Trophoblast cell (in vitro differentiated cells and primary cell): ENCODE results near the gene TMEM259.

ENCODE experiments used
- DNase-seq, 2 donors: peaks; one replicate each; pipeline ENCODE4 v3.0.0-alpha.2; 2016
- H2AFZ ChIP-seq: 2 replicates; pipeline ENCODE4 v1.6.1; 2013; ENCODE audit warnings: low read length, moderate library complexity, mild to moderate bottlenecking; ENCODE audit not compliant: insufficient read depth, poor library complexity
- H2AK5ac ChIP-seq: 2 replicates; pipeline ENCODE4 v1.6.1; 2013; ENCODE audit warnings: mild to moderate bottlenecking, low read length
- H2BK120ac ChIP-seq: 2 replicates; pipeline ENCODE4 v1.6.1; 2013; ENCODE audit warnings: low read length, mild to moderate bottlenecking, moderate library complexity; ENCODE audit not compliant: insufficient read depth, poor library complexity
- H2BK12ac ChIP-seq: 2 replicates; pipeline ENCODE4 v1.6.1; 2013; ENCODE audit warnings: mild to moderate bottlenecking, low read length, moderate library complexity
- H2BK5ac ChIP-seq: 2 replicates; pipeline ENCODE4 v1.6.1; 2013; ENCODE audit warnings: low read length, low read depth, moderate library complexity, mild to moderate bottlenecking; ENCODE audit not compliant: poor library complexity
- H3K14ac ChIP-seq: 2 replicates; pipeline ENCODE4 v1.6.1; 2013; ENCODE audit warnings: mild to moderate bottlenecking, low read length
- H3K18ac ChIP-seq: 2 replicates; pipeline ENCODE4 v1.6.1; 2013; ENCODE audit warnings: mild to moderate bottlenecking, low read length
- H3K23ac ChIP-seq: 2 replicates; pipeline ENCODE4 v1.6.1; 2013; ENCODE audit warnings: low read length
- H3K27ac ChIP-seq: 2 replicates; pipeline ENCODE4 v1.5.1; 2013; ENCODE audit warnings: low read depth, mild to moderate bottlenecking, inconsistent platforms, low read length, moderate library complexity
- H3K27me3 ChIP-seq: 2 replicates; pipeline ENCODE4 v1.6.1; 2013; ENCODE audit warnings: inconsistent platforms, mild to moderate bottlenecking, low read length, moderate library complexity; ENCODE audit not compliant: insufficient read depth
- H3K36me3 ChIP-seq, 2 experiments: 1 replicate in 1 of 2; 2 replicates in 1 of 2; pipeline ENCODE4 v1.6.1; 2013; ENCODE audit warnings: low read length in 2 of 2, mild to moderate bottlenecking in 2 of 2, moderate library complexity in 1 of 2; ENCODE audit not compliant: insufficient read depth in 2 of 2, control insufficient read depth in 1 of 2
- H3K4ac ChIP-seq: 2 replicates; pipeline ENCODE4 v1.6.1; 2013; ENCODE audit warnings: low read depth, mild to moderate bottlenecking, low read length, moderate library complexity
- H3K4me1 ChIP-seq, 2 experiments: 1 replicate in 1 of 2; 2 replicates in 1 of 2; pipeline ENCODE4 v1.6.1; 2013; ENCODE audit warnings: low read length in 2 of 2, mild to moderate bottlenecking in 2 of 2, moderate library complexity in 1 of 2; ENCODE audit not compliant: insufficient read depth in 2 of 2, control insufficient read depth in 1 of 2
- H3K4me2 ChIP-seq: 2 replicates; pipeline ENCODE4 v1.6.1; 2013; ENCODE audit warnings: inconsistent platforms, mild to moderate bottlenecking, low read length, moderate library complexity
- H3K4me3 ChIP-seq: 2 replicates; pipeline ENCODE4 v1.5.1; 2013; ENCODE audit warnings: mild to moderate bottlenecking, low read depth, low read length, inconsistent platforms
- H3K79me1 ChIP-seq: one replicate; pipeline ENCODE4 v1.6.1; 2013; ENCODE audit warnings: low read length
- H3K79me2 ChIP-seq: 2 replicates; pipeline ENCODE4 v1.6.1; 2013; ENCODE audit warnings: low read length, mild to moderate bottlenecking; ENCODE audit not compliant: control insufficient read depth, insufficient read depth, poor library complexity
- H3K9ac ChIP-seq: 2 replicates; pipeline ENCODE4 v1.6.1; 2013; ENCODE audit warnings: mild to moderate bottlenecking, low read length
- H3K9me3 ChIP-seq: 2 replicates; pipeline ENCODE4 v1.6.1; 2013; ENCODE audit warnings: low read depth, mild to moderate bottlenecking, control low read depth, inconsistent platforms, low read length; ENCODE audit not compliant: insufficient read depth
- H4K12ac ChIP-seq: 2 replicates; pipeline ENCODE4 v1.6.1; 2013; ENCODE audit warnings: low read depth, mild to moderate bottlenecking, low read length, moderate library complexity
- H4K8ac ChIP-seq: 2 replicates; pipeline ENCODE4 v1.6.1; 2013; ENCODE audit warnings: low read depth, mild to moderate bottlenecking, low read length, moderate library complexity
- H4K91ac ChIP-seq: one replicate; pipeline ENCODE4 v1.6.1; 2013; ENCODE audit warnings: low read depth, mild to moderate bottlenecking, low read length, moderate library complexity
- WGBS: extraction: QIAGEN DNeasy Blood & Tissue Kit; methylation state at CpG from one replicate; pipeline ENCODE4 v1.1.7; 2013; ENCODE audit warnings: missing lambda C conversion rate; ENCODE audit not compliant: insufficient read length, insufficient coverage; ENCODE audit errors: extremely low coverage; 5-methylcytosine and 5-hydroxymethylcytosine counted together

Gene TMEM259

GRCh38 chr19:984165-984967, 36.6 kb downstream of the TMEM259 start, which contains the start of gene WDR18:
Gene WDR18, plus strand, starts transcription at chr19:984345. Its CDS starts 9 bp downstream, at chr19:984354.
- Histone ChIP-seq H3K23ac (no peak within 1 kb of the TSS), H4K12ac (peak within 1 kb of the TSS; percentile 75), H2AK5ac (peak within 1 kb of the TSS; percentile 15), H3K36me3 (peaks cover 29 to 34% of the 10 kb centered on the region in 2 experiments), H2BK12ac (peak within 1 kb of the TSS; percentile 18), H3K9me3 (peaks cover 1% of the 10 kb centered on the region), H3K14ac (peak within 1 kb of the TSS; percentile 58), H3K4me1 (peaks cover 16 to 17% of the 10 kb centered on the region in 2 experiments), H4K8ac (peak within 1 kb of the TSS; percentile 73), H3K79me1 (peaks cover 23% of the 10 kb centered on the region), H2BK5ac (peak within 1 kb of the TSS; percentile 50), H3K27me3 (no peaks in the 10 kb centered on the region), H3K79me2 (peaks cover 10% of the 10 kb centered on the region), H2BK120ac (peak within 1 kb of the TSS; percentile 48), H3K4me3 (peak within 1 kb of the TSS; percentile 100), H4K91ac (peak within 1 kb of the TSS; percentile 71), H3K18ac (peak within 1 kb of the TSS; percentile 74), H2AFZ (peak within 1 kb of the TSS; percentile 38), H3K4me2 (peak within 1 kb of the TSS; percentile 94), H3K27ac (peak within 1 kb of the TSS; percentile 54), H3K9ac (peak within 1 kb of the TSS; percentile 96), H3K4ac (peak within 1 kb of the TSS; percentile 42)
- DNase-seq, result peak; percentile 82 to 94
- WGBS, result no CpG with 5 or more reads among the region's 78 CpGs

- peak; percentile 62 to 80 for DNase-seq
- H3K4me2 ChIP-seq, result peak overlapping the region; percentile 66
- WGBS, result no CpG with 5 or more reads among the region's 46 CpGs
Measured at GRCh38 chr19:982567-983170, 38.3 kb downstream of the TMEM259 start.

DNA sequence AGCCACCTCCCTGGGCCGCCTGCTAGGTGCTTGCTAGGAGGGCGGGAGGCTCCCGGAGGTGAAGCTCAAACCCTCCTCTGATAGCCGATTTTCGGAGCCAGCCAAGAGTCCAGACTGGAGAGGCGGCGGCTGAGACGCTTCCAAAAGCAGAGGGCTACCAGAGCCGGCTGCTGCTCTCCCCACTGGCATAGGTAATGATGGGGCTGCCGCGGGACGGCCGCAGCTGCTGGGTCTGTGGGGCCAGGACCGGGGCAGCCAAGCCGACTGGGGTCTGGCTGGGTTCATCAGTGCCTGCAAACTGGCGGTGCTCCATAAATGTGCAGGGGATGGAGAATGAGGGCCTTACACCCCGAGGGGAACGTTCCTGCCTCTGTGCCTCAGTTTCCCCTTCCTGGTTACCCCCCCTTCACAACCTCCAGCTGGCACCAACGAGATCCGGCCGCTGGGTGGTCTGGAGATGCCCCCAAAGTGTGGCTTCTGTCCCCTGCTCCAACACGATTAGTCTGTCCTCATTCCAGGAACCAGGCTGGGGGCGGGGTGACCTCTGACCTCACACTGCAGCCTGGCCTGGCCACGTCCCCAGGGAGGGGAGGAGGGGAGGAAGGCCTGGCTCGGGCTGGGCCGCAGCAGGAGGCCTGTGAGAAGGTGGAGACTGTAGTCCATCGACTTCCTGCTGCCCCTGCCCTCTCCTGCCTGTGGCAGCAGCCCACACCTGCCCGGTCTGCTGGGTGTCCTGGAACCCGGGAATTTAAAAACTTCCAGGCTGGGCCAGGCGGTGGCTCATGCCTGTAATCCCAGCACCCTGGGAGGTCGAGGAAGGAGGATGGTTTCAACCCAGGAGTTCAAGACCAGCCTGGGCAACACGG, 40.6 kb downstream of the TMEM259 start:
- peak overlapping the region; percentile 35 for H3K9ac ChIP-seq
- peak overlapping the region; percentile 69 for H2AFZ ChIP-seq
- DNase-seq, result peak; percentile 86 to 87
- no peaks in the 10 kb centered on the region for H3K27me3 ChIP-seq
- peak overlapping the region; percentile 88 for H2BK120ac ChIP-seq
- no CpG with 5 or more reads among the region's 32 CpGs for WGBS
- H3K23ac ChIP-seq, result no peak overlapping the region
- H4K12ac ChIP-seq, result peak overlapping the region; percentile 54
- H3K14ac ChIP-seq, result peak overlapping the region; percentile 92
- peak overlapping the region; percentile 95 for H4K91ac ChIP-seq
- H3K4me1 ChIP-seq, result peaks cover 21 to 27% of the 10 kb centered on the region in 2 experiments
- H3K9me3 ChIP-seq, result no peaks in the 10 kb centered on the region
- peak overlapping the region; percentile 91 for H3K4ac ChIP-seq
- H3K4me3 ChIP-seq, result no peak overlapping the region
- peak overlapping the region; percentile 95 for H2AK5ac ChIP-seq
- peaks cover 8 to 11% of the 10 kb centered on the region in 2 experiments for H3K36me3 ChIP-seq
- H2BK12ac ChIP-seq, result peak overlapping the region; percentile 90
- peak overlapping the region; percentile 81 for H3K18ac ChIP-seq
- peak overlapping the region; percentile 95 for H2BK5ac ChIP-seq
- peaks cover 14% of the 10 kb centered on the region for H3K79me2 ChIP-seq
- H3K79me1 ChIP-seq, result peaks cover 26% of the 10 kb centered on the region
- H3K27ac ChIP-seq, result peak overlapping the region; percentile 98
- peak overlapping the region; percentile 48 for H3K4me2 ChIP-seq
- peak overlapping the region; percentile 86 for H4K8ac ChIP-seq

More at GRCh38 chr19:982567-983170, 38.3 kb downstream of the TMEM259 start:
- Histone ChIP-seq H3K9ac (no peak overlapping the region), H2AK5ac (no peak overlapping the region), H3K23ac (no peak overlapping the region), H3K27ac (no peak overlapping the region), H2AFZ (no peak overlapping the region), H3K9me3 (peaks cover 1% of the 10 kb centered on the region), H4K8ac (peak overlapping the region; percentile 84), H3K4ac (no peak overlapping the region), H3K27me3 (no peaks in the 10 kb centered on the region), H4K91ac (peak overlapping the region; percentile 90), H3K79me2 (peaks cover 14% of the 10 kb centered on the region), H3K14ac (no peak overlapping the region), H3K4me1 (peaks cover 20 to 21% of the 10 kb centered on the region in 2 experiments), H3K4me3 (no peak overlapping the region), H4K12ac (peak overlapping the region; percentile 87), H3K79me1 (peaks cover 26% of the 10 kb centered on the region), H3K36me3 (peaks cover 20 to 21% of the 10 kb centered on the region in 2 experiments), H3K18ac (peak overlapping the region; percentile 56), H2BK12ac (peak overlapping the region; percentile 92), H2BK5ac (peak overlapping the region; percentile 75), H2BK120ac (peak overlapping the region; percentile 95)

- Histone ChIP-seq H3K9me3 (no peaks in the 10 kb centered on the region), H3K4me2 (peak overlapping the region; percentile 37), H3K79me2 (peaks cover 12% of the 10 kb centered on the region), H3K79me1 (peaks cover 26% of the 10 kb centered on the region), H2AFZ (no peak overlapping the region), H3K36me3 (peaks cover 15 to 21% of the 10 kb centered on the region in 2 experiments), H3K4ac (peak overlapping the region; percentile 35), H4K12ac (peak overlapping the region; percentile 57), H4K8ac (peak overlapping the region; percentile 55), H3K4me1 (peaks cover 22 to 32% of the 10 kb centered on the region in 2 experiments), H3K27ac (peak overlapping the region; percentile 96), H4K91ac (peak overlapping the region; percentile 96), H3K4me3 (peak overlapping the region; percentile 8), H2BK12ac (peak overlapping the region; percentile 34), H2BK5ac (peak overlapping the region; percentile 70), H3K23ac (no peak overlapping the region), H3K27me3 (no peaks in the 10 kb centered on the region), H3K18ac (peak overlapping the region; percentile 62), H3K9ac (peak overlapping the region; percentile 5), H2BK120ac (peak overlapping the region; percentile 62), H2AK5ac (peak overlapping the region; percentile 98), H3K14ac (peak overlapping the region; percentile 97)
- no CpG with 5 or more reads among the region's 19 CpGs for WGBS
- DNase-seq, result peak; percentile 75 to 76
Measured at GRCh38 chr19:979318-979741, 41.6 kb downstream of the TMEM259 start.
